ENCODE measurements around the gene SMG7. TPM values are rescaled to one million over a fixed set of nuclear protein-coding genes. Genes with fewer than 3 reads are reported as not detected.

SMG7 gene
- total and polyA plus RNA-seq, 9 donors = 21.8 to 65.3 (median 47.2) TPM

GRCh38 chr1:183567584-183567983, 95.3 kb downstream of the SMG7 start:
- Histone ChIP-seq H3K9me3 (no peaks in the 10 kb centered on the region), H3K27me3 (no peaks in the 10 kb centered on the region), H3K27ac (no peak overlapping the region), H3K4me1 (ENCODE audit: insufficient read depth) (no peaks in the 10 kb centered on the region), H3K4me3 (no peak overlapping the region), H3K36me3 (no peaks in the 10 kb centered on the region)
- TF ChIP-seq CTCF (IDR thresholded peaks at IDR 0.05) (no peak), POLR2A (IDR thresholded peaks at IDR 0.05) (no peak), EP300 (IDR thresholded peaks at IDR 0.05) (no peak)
- intact Hi-C loops (cut with DNase I) = no loop called here
- no peak for DNase-seq
- 70 to 74% (median 72%) methylated on average over 5 of the region's 5 CpGs for WGBS, 3 donors

- TF ChIP-seq EP300 (IDR thresholded peaks at IDR 0.05) (no peak), POLR2A (IDR thresholded peaks at IDR 0.05) (no peak), CTCF (IDR thresholded peaks at IDR 0.05) (no peak)
- H3K36me3 ChIP-seq = no peaks in the 10 kb centered on the region
- H3K4me1 ChIP-seq (ENCODE audit: insufficient read depth) = no peaks in the 10 kb centered on the region
- no peaks in the 10 kb centered on the region for H3K9me3 ChIP-seq
- no peak overlapping the region for H3K27ac ChIP-seq
- H3K27me3 ChIP-seq = no peaks in the 10 kb centered on the region
- H3K4me3 ChIP-seq = no peak overlapping the region
- WGBS, 3 donors = 74 to 82% (median 75%) methylated on average over 12 of the region's 12 CpGs
- intact Hi-C loops (cut with DNase I) = no loop called here
- no peak for DNase-seq
These were observed 96.1 kb downstream of the SMG7 start for GRCh38 chr1:183568176-183569021.

- no peaks in the 10 kb centered on the region for H3K27me3 ChIP-seq
- intact Hi-C loops (cut with DNase I) = no loop called here
- H3K4me3 ChIP-seq = no peak overlapping the region
- H3K27ac ChIP-seq = no peak overlapping the region
- no peak for DNase-seq
- 62 to 79% (median 66%) methylated on average over 4 of the region's 4 CpGs for WGBS, 3 donors
- TF ChIP-seq CTCF (IDR thresholded peaks at IDR 0.05) = no peak
- TF ChIP-seq POLR2A (IDR thresholded peaks at IDR 0.05) = no peak
- TF ChIP-seq EP300 (IDR thresholded peaks at IDR 0.05) = no peak
- no peaks in the 10 kb centered on the region for H3K4me1 ChIP-seq (ENCODE audit: insufficient read depth)
- H3K36me3 ChIP-seq = no peaks in the 10 kb centered on the region
- no peaks in the 10 kb centered on the region for H3K9me3 ChIP-seq
These were observed 96.8 kb downstream of the SMG7 start for GRCh38 chr1:183569141-183569540.

GRCh38 chr1:183569801-183570200, 97.5 kb downstream of the SMG7 start:
- Histone ChIP-seq H3K4me1 (ENCODE audit: insufficient read depth) (no peaks in the 10 kb centered on the region), H3K27me3 (no peaks in the 10 kb centered on the region), H3K4me3 (no peak overlapping the region), H3K36me3 (no peaks in the 10 kb centered on the region), H3K27ac (no peak overlapping the region), H3K9me3 (no peaks in the 10 kb centered on the region)
- WGBS, 3 donors = 92 to 95% (median 95%) methylated on average over 3 of the region's 3 CpGs
- TF ChIP-seq CTCF (IDR thresholded peaks at IDR 0.05) (no peak), POLR2A (IDR thresholded peaks at IDR 0.05) (no peak), EP300 (IDR thresholded peaks at IDR 0.05) (no peak)
- DNase-seq = no peak
- intact Hi-C loops (cut with DNase I) = no loop called here
